ENCODE measurements around the gene HHAT.

Gene HHAT

GRCh38 chr1:210588357-210588756, 259.7 kb downstream of the HHAT start:
- in situ Hi-C loops (cut with HindIII; ENCODE audit: low sequenced_read_pairs): no loop called here

GRCh38 chr1:210588946-210589345, 260.2 kb downstream of the HHAT start:
- in situ Hi-C loops (cut with HindIII; ENCODE audit: low sequenced_read_pairs): no loop called here

- in situ Hi-C loops (cut with HindIII; ENCODE audit: low sequenced_read_pairs): no loop called here
Measured at GRCh38 chr1:210591214-210591613, 262.5 kb downstream of the HHAT start.

GRCh38 chr1:210594605-210595004, 265.9 kb downstream of the HHAT start:
- in situ Hi-C loops (cut with HindIII; ENCODE audit: low sequenced_read_pairs): no loop called here

- in situ Hi-C loops (cut with HindIII; ENCODE audit: low sequenced_read_pairs): no loop called here
Measured at GRCh38 chr1:210596641-210597040, 267.9 kb downstream of the HHAT start.

GRCh38 chr1:210597555-210598134, 268.9 kb downstream of the HHAT start:
- in situ Hi-C loops (cut with HindIII; ENCODE audit: low sequenced_read_pairs): no loop called here

- in situ Hi-C loops (cut with HindIII; ENCODE audit: low sequenced_read_pairs): no loop called here
Measured at GRCh38 chr1:210598135-210598652, 269.5 kb downstream of the HHAT start.

- in situ Hi-C loops (cut with HindIII; ENCODE audit: low sequenced_read_pairs): no loop called here
Measured at GRCh38 chr1:210600421-210601159, 271.9 kb downstream of the HHAT start.

- in situ Hi-C loops (cut with HindIII; ENCODE audit: low sequenced_read_pairs): no loop called here
Measured at GRCh38 chr1:210603123-210603522, 274.4 kb downstream of the HHAT start.

- in situ Hi-C loops (cut with HindIII; ENCODE audit: low sequenced_read_pairs): no loop called here
Measured at GRCh38 chr1:210605099-210605498, 276.4 kb downstream of the HHAT start.

GRCh38 chr1:210607361-210607760, 278.7 kb downstream of the HHAT start:
- in situ Hi-C loops (cut with HindIII; ENCODE audit: low sequenced_read_pairs): no loop called here

- in situ Hi-C loops (cut with HindIII; ENCODE audit: low sequenced_read_pairs): no loop called here
Measured at GRCh38 chr1:210608767-210609166, 280.1 kb downstream of the HHAT start.

GRCh38 chr1:210616356-210616755, 287.7 kb downstream of the HHAT start:
- in situ Hi-C loops (cut with HindIII; ENCODE audit: low sequenced_read_pairs): no loop called here

GRCh38 chr1:210617293-210617692, 288.6 kb downstream of the HHAT start:
- in situ Hi-C loops (cut with HindIII; ENCODE audit: low sequenced_read_pairs): no loop called here

GRCh38 chr1:210618369-210618768, 289.7 kb downstream of the HHAT start:
- in situ Hi-C loops (cut with HindIII; ENCODE audit: low sequenced_read_pairs): no loop called here

- in situ Hi-C loops (cut with HindIII; ENCODE audit: low sequenced_read_pairs): no loop called here
Measured at GRCh38 chr1:210620867-210621488, 292.3 kb downstream of the HHAT start.

- in situ Hi-C loops (cut with HindIII; ENCODE audit: low sequenced_read_pairs): no loop called here
Measured at GRCh38 chr1:210621712-210622111, 293.0 kb downstream of the HHAT start.

GRCh38 chr1:210624722-210625121, 296.0 kb downstream of the HHAT start:
- in situ Hi-C loops (cut with HindIII; ENCODE audit: low sequenced_read_pairs): no loop called here

- in situ Hi-C loops (cut with HindIII; ENCODE audit: low sequenced_read_pairs): no loop called here
Measured at GRCh38 chr1:210625715-210626114, 297.0 kb downstream of the HHAT start.

- in situ Hi-C loops (cut with HindIII; ENCODE audit: low sequenced_read_pairs): no loop called here
Measured at GRCh38 chr1:210626341-210626740, 297.6 kb downstream of the HHAT start.

- in situ Hi-C loops (cut with HindIII; ENCODE audit: low sequenced_read_pairs): no loop called here
Measured at GRCh38 chr1:210627755-210628154, 299.1 kb downstream of the HHAT start.

- in situ Hi-C loops (cut with HindIII; ENCODE audit: low sequenced_read_pairs): no loop called here
Measured at GRCh38 chr1:210629276-210629675, 300.6 kb downstream of the HHAT start.

Measured in DLD1 (cell line).